Suprapubic skin (tissue), 3 donors: Measurements from ENCODE around the gene DGLUCY.

ENCODE experiments used
- POLR2A ChIP-seq, 2 donors: fragments of 450-650 bp; IDR thresholded peaks; one replicate each; pipeline ENCODE4 v1.6.1; 2017; ENCODE audit warnings: antibody characterized with exemption in 2 of 2, mild to moderate bottlenecking in 2 of 2, moderate library complexity in 2 of 2
- TF ChIP-seq, protein P1 (sequence below), 2 donors: fragments of 200-600 bp in 1 of 2; fragments of 450-650 bp in 1 of 2; sonication (generic) in 1 of 2; IDR thresholded peaks; one replicate each; pipeline ENCODE4 v1.5.1; 2016 to 2019; ENCODE audit warnings: antibody characterized with exemption in 2 of 2, mild to moderate bottlenecking in 1 of 2, moderate library complexity in 1 of 2

DNA sequence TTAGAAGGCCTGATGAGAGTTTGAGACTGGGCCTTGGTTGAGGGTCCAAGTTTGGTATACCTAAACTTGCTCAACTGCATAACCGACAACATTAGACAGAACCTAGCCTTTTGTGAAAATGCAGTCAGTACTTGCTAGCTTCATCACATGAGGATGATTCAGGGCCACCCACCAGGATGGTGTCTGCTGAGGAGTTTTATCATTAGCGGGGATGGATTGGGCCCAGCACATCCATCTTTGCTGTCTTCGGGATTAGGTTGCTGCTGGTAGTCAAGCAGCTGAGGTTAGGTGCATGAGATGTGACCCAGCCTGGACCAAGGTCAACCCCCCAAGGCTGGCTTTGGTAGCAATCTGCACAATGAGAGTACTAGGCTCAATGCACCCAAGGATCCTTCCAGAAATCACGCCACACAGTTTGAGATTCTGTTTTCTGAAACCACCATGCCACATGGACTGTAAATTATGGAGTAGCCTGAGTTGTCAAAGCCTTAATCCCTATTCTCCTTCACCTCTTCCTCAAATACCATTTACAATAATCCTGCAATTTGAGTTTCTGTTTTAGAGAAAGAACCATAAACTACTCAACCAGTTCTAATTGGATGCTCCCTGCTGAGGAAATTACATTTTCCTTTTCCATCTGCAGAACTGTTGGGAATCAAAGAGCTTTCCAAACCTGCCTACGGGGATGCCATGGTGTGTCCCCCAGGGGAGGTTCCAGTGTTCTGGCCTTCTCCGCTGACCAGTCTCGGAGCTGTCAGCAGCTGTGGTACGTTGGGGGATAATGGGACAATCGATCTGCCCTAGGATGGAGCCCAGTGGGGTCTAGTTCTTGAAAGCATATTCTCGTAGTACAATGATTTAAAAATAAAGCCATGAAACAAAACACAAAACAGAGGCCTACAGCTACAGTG lies 61.7 kb downstream of the DGLUCY start:
- TF ChIP-seq, protein P1, sequence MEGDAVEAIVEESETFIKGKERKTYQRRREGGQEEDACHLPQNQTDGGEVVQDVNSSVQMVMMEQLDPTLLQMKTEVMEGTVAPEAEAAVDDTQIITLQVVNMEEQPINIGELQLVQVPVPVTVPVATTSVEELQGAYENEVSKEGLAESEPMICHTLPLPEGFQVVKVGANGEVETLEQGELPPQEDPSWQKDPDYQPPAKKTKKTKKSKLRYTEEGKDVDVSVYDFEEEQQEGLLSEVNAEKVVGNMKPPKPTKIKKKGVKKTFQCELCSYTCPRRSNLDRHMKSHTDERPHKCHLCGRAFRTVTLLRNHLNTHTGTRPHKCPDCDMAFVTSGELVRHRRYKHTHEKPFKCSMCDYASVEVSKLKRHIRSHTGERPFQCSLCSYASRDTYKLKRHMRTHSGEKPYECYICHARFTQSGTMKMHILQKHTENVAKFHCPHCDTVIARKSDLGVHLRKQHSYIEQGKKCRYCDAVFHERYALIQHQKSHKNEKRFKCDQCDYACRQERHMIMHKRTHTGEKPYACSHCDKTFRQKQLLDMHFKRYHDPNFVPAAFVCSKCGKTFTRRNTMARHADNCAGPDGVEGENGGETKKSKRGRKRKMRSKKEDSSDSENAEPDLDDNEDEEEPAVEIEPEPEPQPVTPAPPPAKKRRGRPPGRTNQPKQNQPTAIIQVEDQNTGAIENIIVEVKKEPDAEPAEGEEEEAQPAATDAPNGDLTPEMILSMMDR (IDR thresholded peaks at IDR 0.05), result no peak
- no peak for TF ChIP-seq POLR2A (IDR thresholded peaks at IDR 0.05)
